ENCODE measurements around the gene MINDY3. TPM values are rescaled to one million over a fixed set of nuclear protein-coding genes. Genes with fewer than 3 reads are reported as not detected.

The MINDY3 gene
- total and polyA plus RNA-seq, 2 donors from 2014 or later: 22.2 to 31.5 TPM

GRCh38 chr10:15842556-15843169, 17.6 kb downstream of the MINDY3 start:
- no peaks in the 10 kb centered on the region for H3K36me3 ChIP-seq (ENCODE audit: control insufficient read depth in 2 of 3, insufficient read depth in 3 of 3, low read length in 3 of 3)
- no peak for TF ChIP-seq CTCF (IDR thresholded peaks at IDR 0.05; ENCODE audit: borderline replicate concordance, extremely low read depth, insufficient read depth)
- H3K4me1 ChIP-seq (ENCODE audit: control insufficient read depth in 2 of 3, insufficient read depth in 2 of 3, low read depth in 1 of 3, low read length in 3 of 3): no peaks in the 10 kb centered on the region
- no peak for FAIRE-seq
- H3K9ac ChIP-seq (ENCODE audit: low read length in 3 of 3): no peak overlapping the region
- no peak for DNase-seq
- no peak overlapping the region for H3K27ac ChIP-seq (ENCODE audit: low read depth in 2 of 2, low read length in 2 of 2)
- intact Hi-C loops (cut with DNase I): no loop called here
- H3K27me3 ChIP-seq (ENCODE audit: control insufficient read depth, insufficient read depth, low read length): no peaks in the 10 kb centered on the region
- H3K9me3 ChIP-seq (ENCODE audit: control insufficient read depth in 2 of 3, insufficient read depth in 1 of 3, low read length in 3 of 3): no peaks in the 10 kb centered on the region
- H3K4me3 ChIP-seq (ENCODE audit: low read length in 3 of 3): no peak overlapping the region

GRCh38 chr10:15841696-15842095, 18.6 kb downstream of the MINDY3 start:
- Histone ChIP-seq H3K4me1 (ENCODE audit: control insufficient read depth in 2 of 3, insufficient read depth in 2 of 3, low read depth in 1 of 3, low read length in 3 of 3) (no peaks in the 10 kb centered on the region), H3K9me3 (ENCODE audit: control insufficient read depth in 2 of 3, insufficient read depth in 1 of 3, low read length in 3 of 3) (no peaks in the 10 kb centered on the region), H3K9ac (ENCODE audit: low read length in 3 of 3) (no peak overlapping the region), H3K4me3 (ENCODE audit: low read length in 3 of 3) (no peak overlapping the region), H3K27ac (ENCODE audit: low read depth in 2 of 2, low read length in 2 of 2) (no peak overlapping the region), H3K36me3 (ENCODE audit: control insufficient read depth in 2 of 3, insufficient read depth in 3 of 3, low read length in 3 of 3) (no peaks in the 10 kb centered on the region), H3K27me3 (ENCODE audit: control insufficient read depth, insufficient read depth, low read length) (no peaks in the 10 kb centered on the region)
- TF ChIP-seq CTCF (IDR thresholded peaks at IDR 0.05; ENCODE audit: borderline replicate concordance, extremely low read depth, insufficient read depth): no peak
- DNase-seq (no peak), FAIRE-seq (no peak)
- intact Hi-C loops (cut with DNase I): no loop called here

GRCh38 chr10:15836807-15837206, 23.5 kb downstream of the MINDY3 start:
- H3K27me3 ChIP-seq (ENCODE audit: control insufficient read depth, insufficient read depth, low read length): no peaks in the 10 kb centered on the region
- no peak for TF ChIP-seq CTCF (IDR thresholded peaks at IDR 0.05; ENCODE audit: borderline replicate concordance, extremely low read depth, insufficient read depth)
- no peak overlapping the region for H3K9ac ChIP-seq (ENCODE audit: low read length in 3 of 3)
- no peak overlapping the region for H3K4me3 ChIP-seq (ENCODE audit: low read length in 3 of 3)
- intact Hi-C loops (cut with DNase I): no loop called here
- DNase-seq (no peak), FAIRE-seq (no peak)
- H3K36me3 ChIP-seq (ENCODE audit: control insufficient read depth in 2 of 3, insufficient read depth in 3 of 3, low read length in 3 of 3): peaks cover 0 to 6% (median 5%) of the 10 kb centered on the region in 3 donors
- no peaks in the 10 kb centered on the region for H3K9me3 ChIP-seq (ENCODE audit: control insufficient read depth in 2 of 3, insufficient read depth in 1 of 3, low read length in 3 of 3)
- no peaks in the 10 kb centered on the region for H3K4me1 ChIP-seq (ENCODE audit: control insufficient read depth in 2 of 3, insufficient read depth in 2 of 3, low read depth in 1 of 3, low read length in 3 of 3)
- no peak overlapping the region for H3K27ac ChIP-seq (ENCODE audit: low read depth in 2 of 2, low read length in 2 of 2)

- no peak for FAIRE-seq
- H3K27me3 ChIP-seq (ENCODE audit: control insufficient read depth, insufficient read depth, low read length): no peaks in the 10 kb centered on the region
- no peak overlapping the region for H3K4me3 ChIP-seq (ENCODE audit: low read length in 3 of 3)
- H3K9ac ChIP-seq (ENCODE audit: low read length in 3 of 3): no peak overlapping the region
- peaks cover 2 to 21% (median 10%) of the 10 kb centered on the region in 3 donors for H3K36me3 ChIP-seq (ENCODE audit: control insufficient read depth in 2 of 3, insufficient read depth in 3 of 3, low read length in 3 of 3)
- H3K27ac ChIP-seq (ENCODE audit: low read depth in 2 of 2, low read length in 2 of 2): no peak overlapping the region
- no peak for TF ChIP-seq CTCF (IDR thresholded peaks at IDR 0.05; ENCODE audit: borderline replicate concordance, extremely low read depth, insufficient read depth)
- no peaks in the 10 kb centered on the region for H3K9me3 ChIP-seq (ENCODE audit: control insufficient read depth in 2 of 3, insufficient read depth in 1 of 3, low read length in 3 of 3)
- no peaks in the 10 kb centered on the region for H3K4me1 ChIP-seq (ENCODE audit: control insufficient read depth in 2 of 3, insufficient read depth in 2 of 3, low read depth in 1 of 3, low read length in 3 of 3)
- intact Hi-C loops (cut with DNase I): loop anchor here (10.0 kb wide), 1 partner anchor 395 kb away; no protein-coding TSS in a partner anchor
- no peak for DNase-seq
Observed at GRCh38 chr10:15829495-15829894, 30.8 kb downstream of the MINDY3 start.
